ENCODE results near the gene OLFM2.
"Not testable (repeated sequence)": the region's sequence is repeated elsewhere in the genome, so short reads cannot be mapped to it uniquely, and the experiment has no call there.

Gene OLFM2

DNA sequence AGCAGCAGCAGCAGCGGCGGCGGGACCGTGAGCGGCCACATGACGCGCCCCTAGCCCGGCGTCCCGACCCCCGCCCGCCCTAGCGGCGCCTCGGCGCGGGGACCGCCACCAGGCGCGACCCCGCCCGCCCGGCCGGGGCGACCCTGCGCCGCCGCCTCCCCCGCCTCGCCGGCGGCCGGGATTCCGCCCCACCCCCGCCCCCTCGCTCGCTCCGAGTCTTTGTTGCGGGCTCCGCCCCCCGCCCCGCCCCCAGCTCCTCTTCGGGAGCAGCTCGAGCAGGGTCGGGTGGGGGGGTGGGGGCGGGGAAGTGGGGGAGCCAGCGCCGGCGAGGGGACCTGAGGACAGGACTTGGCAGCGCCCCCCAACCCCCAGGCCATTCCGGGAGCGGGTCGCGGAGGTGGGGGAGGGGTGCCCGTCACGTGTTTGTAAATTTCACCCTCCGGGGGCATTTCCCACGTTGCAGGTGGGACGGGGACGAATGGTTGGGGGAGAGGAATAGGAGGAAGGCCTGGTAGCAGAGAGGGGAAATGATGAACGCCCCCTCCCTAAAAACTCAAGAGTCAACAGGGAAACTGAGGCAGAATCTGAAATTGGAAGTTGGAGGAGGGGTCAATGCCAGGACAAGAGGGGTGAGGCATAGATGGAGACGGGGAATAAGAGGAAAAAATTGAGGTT is at the start of gene OLFM2:
TSS of gene OLFM2 (minus strand) at position 190 of the 675 bp plus-strand sequence. CDS start at position 41, 149 bp downstream.
- no peak for DNase-seq (ENCODE audit: low read depth)

DNA sequence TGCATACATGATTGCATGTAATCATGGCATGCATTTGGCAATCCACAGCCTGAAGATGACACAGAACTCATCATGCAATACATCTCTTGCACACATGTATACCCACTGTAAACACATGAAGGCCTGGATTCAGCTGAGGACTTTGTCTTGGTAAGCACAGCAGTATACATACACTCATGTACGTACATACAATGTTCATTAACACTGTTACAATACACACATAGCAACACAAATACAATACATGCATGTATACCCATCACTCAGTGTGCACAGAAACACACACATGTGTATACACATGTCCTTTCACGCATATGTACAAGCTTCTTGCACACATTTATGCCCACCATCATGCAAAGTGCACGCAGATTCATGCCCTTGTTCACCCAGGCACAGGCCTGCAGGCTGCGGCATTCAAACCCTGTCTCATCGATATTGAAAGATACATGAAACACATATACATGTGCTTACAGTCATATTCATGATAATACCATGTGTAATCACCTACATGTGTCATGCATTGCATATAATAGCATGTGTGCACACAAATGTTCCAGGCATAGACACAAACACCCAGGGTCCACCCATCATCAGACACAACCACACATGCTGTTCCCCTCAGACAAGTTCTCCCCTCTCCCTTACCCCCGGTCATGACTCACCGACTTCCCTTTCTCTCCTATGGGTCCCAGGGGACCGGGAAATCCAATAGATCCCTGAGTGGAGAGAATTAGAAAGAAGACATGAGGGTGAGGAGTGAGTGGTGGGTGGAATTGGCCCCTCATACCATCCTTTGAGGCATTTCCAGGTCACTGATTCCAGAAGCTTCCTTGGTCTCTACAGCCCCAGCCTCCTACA is 45.3 kb upstream of the OLFM2 start:
- no peak for DNase-seq (ENCODE audit: low read depth)

DNA sequence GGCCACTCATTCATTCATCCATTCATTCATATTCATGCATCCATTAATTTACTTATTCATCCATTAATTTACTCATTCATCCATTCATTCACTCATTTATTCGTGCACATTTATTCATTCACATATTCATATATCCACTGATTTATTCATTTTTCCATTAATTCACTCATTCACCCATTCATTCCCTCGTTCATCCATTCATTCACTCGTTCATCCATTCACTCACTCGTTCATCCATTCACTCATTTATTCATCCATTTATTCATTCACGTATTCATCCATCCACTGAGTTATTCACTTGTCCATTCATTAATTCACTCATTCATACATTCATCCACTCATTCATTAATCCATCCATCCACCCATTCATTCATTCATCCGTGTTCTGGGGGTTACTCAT is 35.8 kb upstream of the OLFM2 start:
- DNase-seq (ENCODE audit: low read depth), result no peak

DNA sequence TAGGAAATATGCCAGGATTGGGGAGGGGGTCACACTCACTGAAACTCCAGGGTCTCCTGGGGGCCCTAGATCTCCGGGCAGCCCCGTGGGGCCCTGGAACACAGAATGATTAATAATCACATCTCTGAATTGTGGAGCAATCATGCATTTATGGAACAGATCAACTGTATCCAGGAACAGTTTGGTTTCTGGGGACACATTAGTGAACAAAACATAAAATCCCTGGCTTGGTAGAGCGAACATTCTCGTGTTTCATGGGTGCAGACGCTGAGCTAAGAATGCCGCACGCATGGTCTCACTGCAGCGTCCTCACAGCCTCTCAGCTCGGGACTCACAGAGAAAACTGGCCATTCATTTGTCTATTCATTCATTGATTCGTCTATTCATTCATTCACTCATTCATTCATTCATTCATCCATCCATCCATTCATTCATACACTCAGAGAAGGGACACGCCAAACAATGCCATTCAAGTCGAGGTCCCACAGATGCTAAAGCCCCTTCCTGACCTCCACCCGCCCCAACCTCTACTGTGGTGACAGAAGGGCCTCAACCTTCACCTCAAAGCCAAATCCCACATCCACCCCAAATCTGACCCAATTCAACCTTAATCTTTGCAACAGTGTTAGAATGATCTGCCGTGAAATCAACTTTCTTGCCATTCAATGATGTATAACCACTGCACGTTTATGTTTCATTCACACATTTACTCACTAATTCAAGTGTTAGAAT is 35.0 kb upstream of the OLFM2 start:
- no peak for DNase-seq (ENCODE audit: low read depth)

DNA sequence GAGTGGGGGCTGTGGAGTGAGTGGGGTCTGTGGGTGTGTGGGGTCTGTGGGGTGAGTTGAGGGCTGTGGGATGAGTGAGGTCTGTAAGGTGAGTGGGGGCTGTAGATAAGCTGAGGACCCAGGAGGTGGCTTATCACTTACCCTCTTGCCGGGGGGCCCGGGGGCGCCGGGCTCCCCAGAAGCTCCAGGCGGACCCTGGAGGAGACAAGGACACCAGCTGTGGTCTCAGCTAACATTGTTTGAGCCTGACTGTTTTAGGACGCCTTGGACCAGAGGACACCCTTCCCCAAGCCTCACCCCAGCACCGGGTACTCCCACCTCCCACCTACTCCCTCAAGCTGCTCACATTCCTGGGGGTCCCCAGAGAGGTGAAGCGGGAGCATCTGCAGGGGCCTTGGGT is 34.2 kb upstream of the OLFM2 start:
- no peak for DNase-seq (ENCODE audit: low read depth)

DNA sequence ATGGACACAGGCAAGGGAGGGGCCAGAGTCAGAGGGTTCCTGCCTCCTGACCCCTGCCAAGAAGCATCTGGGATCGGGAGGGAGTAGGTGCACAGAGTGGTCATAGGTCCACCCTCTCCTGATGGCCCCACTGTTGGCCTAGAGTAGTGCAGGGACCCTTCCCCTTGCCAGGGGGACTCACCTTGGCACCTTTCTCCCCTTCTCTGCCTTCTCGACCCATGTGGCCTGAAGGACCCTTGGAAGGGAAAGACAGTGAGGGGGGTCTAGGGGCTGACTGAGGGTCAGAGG is 33.3 kb upstream of the OLFM2 start:
- no peak for DNase-seq (ENCODE audit: low read depth)

GRCh38 chr19:9968820-9969687 is 32.7 kb upstream of the OLFM2 start:
- no peak for DNase-seq (ENCODE audit: low read depth)

DNA sequence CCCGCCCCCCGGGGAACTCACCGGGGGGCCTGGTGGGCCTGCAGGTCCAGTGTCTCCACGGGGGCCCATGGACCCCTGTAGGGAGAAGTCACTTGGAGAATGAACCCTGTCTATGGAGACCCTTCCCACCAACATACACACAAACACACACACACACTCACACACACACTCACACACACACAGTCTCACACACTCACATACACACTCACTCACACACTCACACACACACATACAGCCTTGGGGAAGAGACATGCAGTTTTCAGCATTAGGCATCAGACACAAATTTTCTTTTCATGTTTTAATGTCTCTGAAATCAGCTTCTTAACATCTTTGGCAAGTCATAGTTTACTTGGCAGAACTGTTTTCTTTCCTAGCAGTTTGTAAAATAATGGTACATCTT is 31.0 kb upstream of the OLFM2 start:
- no peak for DNase-seq (ENCODE audit: low read depth)

- no peak for DNase-seq (ENCODE audit: low read depth)
Measured at GRCh38 chr19:9966448-9966847, 30.1 kb upstream of the OLFM2 start.

DNA sequence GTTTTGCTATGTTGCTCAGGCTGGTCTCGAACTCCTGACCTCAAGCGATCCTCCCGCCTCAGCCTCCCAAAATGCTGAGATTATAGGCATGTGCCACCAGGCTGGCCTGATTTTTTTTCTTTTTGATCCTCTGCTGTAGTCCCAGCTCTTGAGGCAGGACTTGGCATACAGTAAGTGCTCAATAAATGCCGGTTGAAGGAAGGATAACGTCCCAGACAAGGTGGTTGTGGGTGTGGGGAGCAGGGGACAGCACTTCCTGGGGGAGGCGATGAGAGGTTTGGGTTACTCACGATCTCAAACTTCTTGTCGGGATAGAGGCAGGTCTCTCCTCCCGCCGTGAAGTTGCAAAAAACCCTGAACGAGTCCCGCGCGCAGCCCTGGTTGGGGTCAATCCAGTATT is 29.7 kb upstream of the OLFM2 start:
- DNase-seq (ENCODE audit: low read depth), result no peak

DNA sequence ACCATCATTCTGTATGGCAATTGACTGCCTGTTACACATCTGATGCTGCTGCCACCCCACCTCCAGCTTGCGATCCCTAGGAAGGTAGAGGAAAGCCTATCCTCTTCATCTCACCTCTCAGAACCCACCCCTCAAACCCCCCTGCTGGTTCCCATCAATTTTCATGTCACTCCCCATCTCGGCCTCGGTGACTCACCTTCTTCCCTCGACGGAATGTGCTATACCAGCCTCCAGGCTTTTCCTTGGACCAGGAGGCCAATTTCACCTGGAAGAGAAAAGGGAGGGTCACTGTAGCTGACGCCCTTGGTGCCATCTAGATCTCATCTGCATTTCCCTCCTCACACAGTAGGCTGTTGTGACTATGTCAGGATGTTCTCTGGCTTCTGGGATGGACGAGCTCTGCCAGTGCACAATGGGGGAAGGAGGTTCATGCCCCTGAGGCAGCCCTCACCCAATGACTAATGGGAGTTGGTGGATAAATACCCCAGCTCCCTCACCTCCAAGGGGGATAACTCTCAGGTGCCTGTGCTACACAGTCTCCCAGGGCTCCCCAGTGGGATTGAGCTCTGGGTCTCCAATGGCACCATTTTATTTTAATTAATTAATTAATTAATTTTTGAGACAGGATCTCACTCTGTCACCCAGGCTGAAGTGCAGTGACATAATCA is 26.4 kb upstream of the OLFM2 start:
- no peak for DNase-seq (ENCODE audit: low read depth)

GRCh38 chr19:9961103-9961502 is 24.8 kb upstream of the OLFM2 start:
- no peak for DNase-seq (ENCODE audit: low read depth)

- no peak for DNase-seq (ENCODE audit: low read depth)
Measured at GRCh38 chr19:9958379-9958821, 22.1 kb upstream of the OLFM2 start.

DNA sequence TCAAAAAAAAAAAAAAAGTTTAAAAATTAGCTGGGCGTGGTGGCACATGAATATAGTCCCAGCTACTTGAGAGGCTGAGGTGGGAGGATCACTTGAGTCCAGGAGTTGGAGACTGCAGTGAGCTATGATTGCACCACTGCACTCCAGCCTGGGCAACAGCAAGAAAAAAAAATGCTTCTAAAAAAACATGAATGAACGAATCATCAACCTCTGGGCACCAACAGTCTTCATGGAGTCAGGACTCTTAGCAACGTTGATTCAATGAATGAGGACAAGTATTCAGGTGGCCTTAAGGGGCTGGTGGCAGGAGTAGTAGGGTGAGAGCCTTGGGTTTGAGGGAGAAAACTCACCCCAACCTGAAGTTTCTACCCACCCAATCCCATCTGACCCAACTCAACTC is 20.6 kb upstream of the OLFM2 start:
- no peak for DNase-seq (ENCODE audit: low read depth)

DNA sequence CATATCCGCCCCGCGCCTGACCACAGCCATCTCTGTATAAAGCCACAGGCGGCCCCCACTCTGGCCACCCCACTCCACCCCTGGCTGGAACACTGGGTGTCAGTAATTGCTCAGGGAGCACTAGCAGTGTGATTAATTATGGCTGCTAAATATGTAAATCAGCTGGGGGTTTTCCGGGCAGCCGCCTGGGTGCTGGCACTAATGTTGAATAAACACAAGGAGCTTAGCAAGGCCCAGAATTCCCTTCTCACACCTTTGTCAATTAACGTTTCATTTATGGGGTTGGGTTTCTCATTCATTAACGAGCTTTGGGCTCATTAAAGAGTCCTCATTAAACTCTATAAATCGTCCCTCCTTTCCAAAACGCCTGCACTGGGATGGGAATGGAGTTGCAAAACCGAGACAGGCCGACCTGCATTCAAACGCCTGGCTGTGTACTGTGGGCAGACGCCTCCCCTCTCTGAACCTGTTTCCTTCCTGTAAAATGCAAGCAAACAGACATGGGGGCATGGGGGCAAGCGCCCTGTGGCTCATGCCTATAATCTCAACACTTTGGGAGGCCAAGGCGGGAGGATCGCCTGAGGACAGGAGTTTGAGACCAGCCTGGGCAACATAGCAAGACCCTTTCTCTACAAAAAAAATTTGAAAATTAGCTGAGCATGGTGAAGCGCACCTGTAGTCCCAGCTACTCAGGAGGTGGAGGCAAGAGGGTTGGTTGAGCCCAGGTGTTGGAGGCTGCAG is 17.7 kb upstream of the OLFM2 start:
- no peak for DNase-seq (ENCODE audit: low read depth)

GRCh38 chr19:9952276-9952675 is 16.0 kb upstream of the OLFM2 start:
- no peak for DNase-seq (ENCODE audit: low read depth)

- DNase-seq (ENCODE audit: low read depth), result no peak
Measured at GRCh38 chr19:9947441-9947840, 11.1 kb upstream of the OLFM2 start.

DNA sequence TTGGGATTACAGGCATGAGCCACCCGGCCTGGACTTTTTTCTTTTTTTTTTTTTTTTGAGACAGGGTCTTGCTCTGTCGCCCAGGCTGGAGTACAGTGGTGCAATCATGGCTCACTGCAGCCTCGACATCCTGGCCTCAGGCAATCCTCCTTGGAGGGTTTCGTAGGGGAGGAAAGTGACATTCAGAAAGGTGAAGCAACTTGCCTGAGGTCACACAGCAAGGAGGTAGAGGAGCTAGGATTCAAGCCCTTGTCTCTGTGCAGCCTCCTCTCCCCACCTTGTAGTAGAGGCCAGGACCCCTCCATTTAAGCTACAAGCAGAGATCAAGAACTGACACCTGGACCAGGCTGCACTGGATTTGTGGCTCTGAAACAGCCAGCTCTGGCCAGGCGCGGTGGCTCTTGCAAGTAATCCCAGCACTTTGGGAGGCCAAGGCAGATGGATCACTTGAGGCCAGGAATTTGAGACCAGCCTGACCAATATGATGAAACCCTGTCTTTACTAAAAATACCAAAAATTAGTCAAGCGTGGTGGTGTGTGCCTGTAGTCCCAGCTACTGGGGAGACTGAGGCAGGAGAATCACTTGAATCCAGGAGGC is 10.3 kb upstream of the OLFM2 start:
- not testable (repeated sequence) for DNase-seq (ENCODE audit: low read depth)

GRCh38 chr19:9945319-9945966 is 9.1 kb upstream of the OLFM2 start:
- no peak for DNase-seq (ENCODE audit: low read depth)

GRCh38 chr19:9943744-9944143 is 7.4 kb upstream of the OLFM2 start:
- DNase-seq (ENCODE audit: low read depth), result no peak

Data from stimulated activated CD8-positive, alpha-beta memory T cell treated with anti-CD3 and anti-CD28 coated beads, Interleukin-7, amount 100 ng/mL, for 24 hours (primary cell).